Renal cortex interstitium (tissue), 15 donors: ENCODE data around the gene DIO2. TPM values are rescaled to one million over a fixed set of nuclear protein-coding genes. Genes with fewer than 3 reads are reported as not detected.

Experiments
- DNase-seq, 11 donors: peaks; one replicate each; pipeline ENCODE4 v3.0.0-alpha.2; 2013; ENCODE audit warnings: low read depth in 9 of 11, low spot score in 4 of 11; ENCODE audit errors: extremely low read depth in 1 of 11
- long read RNA-seq, 16 experiments: transcript quantifications; one replicate each; lab custom pipeline, GENCODE V29; 2026
- polyA plus RNA-seq, 3 donors: library from polyadenylated mRNA; unstranded; fragments of 120-200 nt; gene quantifications; one replicate each; pipeline ENCODE4 v1.2.1, GENCODE V29; 2013; ENCODE audit not compliant: insufficient read length in 3 of 3

DIO2 gene
- 1 to 10 TPM in 1 of 3 donors, under 1 TPM in 2; 0.20 to 1.5 (median 0.68) TPM for polyA plus RNA-seq
- long read RNA-seq, donor 1, result 0 reads
- long read RNA-seq, donor 2, result 0 reads
- long read RNA-seq, donor 3, result 0 reads
- long read RNA-seq, donor 4, full-length matches to known transcripts, result 1 of 1 reads
- long read RNA-seq, donor 4, partial matches to known transcripts, result 0 of 1 reads
- long read RNA-seq, donor 4, other reads (novel, unspliced or antisense), result 0 of 1 reads
- long read RNA-seq, donor 5, result 0 reads
- long read RNA-seq, donor 6, full-length matches to known transcripts, result 1 of 1 reads
- long read RNA-seq, donor 6, partial matches to known transcripts, result 0 of 1 reads
- long read RNA-seq, donor 6, other reads (novel, unspliced or antisense), result 0 of 1 reads
- long read RNA-seq, donor 7, result 0 reads
- long read RNA-seq, donor 8, result 0 reads
- long read RNA-seq, donor 9, result 0 reads
- long read RNA-seq, donor 10, result 0 reads
- long read RNA-seq, donor 11, result 0 reads
- long read RNA-seq, donor 12, result 0 reads
- long read RNA-seq, donor 13, result 0 reads
- long read RNA-seq, donor 14, result 0 reads
- long read RNA-seq, donor 15, result 0 reads
- long read RNA-seq, donor 16, result 0 reads

- DNase-seq, result no peak
These were observed at the start of gene DIO2 for GRCh38 chr14:80211153-80212022. TSS of gene DIO2 (minus strand) at chr14:80211504. CDS start at chr14:80211472, 32 bp downstream.

- peak; percentile 5 to 46 (median 14) for DNase-seq
These were observed 49.3 kb upstream of the DIO2 start for GRCh38 chr14:80260645-80261044.

- no peak for DNase-seq
These were observed 28.3 kb upstream of the DIO2 start for GRCh38 chr14:80239631-80240030.

- no peak for DNase-seq
These were observed 25.8 kb upstream of the DIO2 start for GRCh38 chr14:80237143-80237542.

- DNase-seq, result no peak
These were observed 22.3 kb upstream of the DIO2 start for GRCh38 chr14:80233470-80234089.

GRCh38 chr14:80231702-80232101 lies 20.4 kb upstream of the DIO2 start:
- no peak for DNase-seq

GRCh38 chr14:80223696-80224465 lies 12.6 kb upstream of the DIO2 start:
- DNase-seq, result no peak

- no peak for DNase-seq
These were observed 5.5 kb upstream of the DIO2 start for GRCh38 chr14:80216818-80217217.

GRCh38 chr14:80215756-80216581 lies 4.7 kb upstream of the DIO2 start:
- peak in 9 of 11 donors; percentile 13 to 36 (median 22) for DNase-seq

- DNase-seq, result no peak
These were observed 3.8 kb upstream of the DIO2 start for GRCh38 chr14:80215081-80215480.

- DNase-seq, result no peak
These were observed 2.3 kb upstream of the DIO2 start for GRCh38 chr14:80213602-80214001.

GRCh38 chr14:80212023-80212397 lies 706 bp upstream of the DIO2 start:
- peak in 7 of 11 donors; percentile 7 to 28 (median 11) for DNase-seq

- no peak for DNase-seq
These were observed 2.8 kb downstream of the DIO2 start for GRCh38 chr14:80208461-80208860.

- no peak for DNase-seq
These were observed 4.8 kb downstream of the DIO2 start for GRCh38 chr14:80206351-80207080.

GRCh38 chr14:80202888-80203562 lies 8.3 kb downstream of the DIO2 start:
- no peak for DNase-seq

GRCh38 chr14:80200093-80200492 lies 11.2 kb downstream of the DIO2 start:
- DNase-seq, result no peak

GRCh38 chr14:80188571-80188970 lies 22.7 kb downstream of the DIO2 start:
- no peak for DNase-seq
